Adipose tissue (tissue), 3 donors: ENCODE data around the gene SPINT1. TPM values are rescaled to one million over a fixed set of nuclear protein-coding genes. Genes with fewer than 3 reads are reported as not detected.

Experiments
- H3K27ac ChIP-seq: one replicate; pipeline ENCODE4 v1.5.1; 2013; ENCODE audit warnings: low read depth, low read length
- WGBS, 3 donors: extraction: QIAGEN DNeasy Blood & Tissue Kit; methylation state at CpG; one replicate each; pipeline ENCODE4 v1.1.7; 2013; 5-methylcytosine and 5-hydroxymethylcytosine counted together
- polyA plus RNA-seq, 3 donors: library from polyadenylated mRNA; stranded (reverse); fragments of 200-250 nt; gene quantifications; one replicate each; pipeline ENCODE4 v1.2.3, GENCODE V29; 2013
- donor health status: healthy with polysubstance abuse.
- donor health status: Bipolar disorder and iron deficiency.
- donor health status: healthy.

Gene SPINT1
- polyA plus RNA-seq, 3 donors: 0.67 to 52.2 (median 6.2) TPM

- 54 to 76% (median 60%) methylated on average over 33 of the region's 33 CpGs for WGBS, 3 donors
- no peak overlapping the region for H3K27ac ChIP-seq
These were observed 59.0 kb downstream of the SPINT1 start for GRCh38 chr15:40902605-40903561.

GRCh38 chr15:40904552-40905201 lies 60.8 kb downstream of the SPINT1 start:
- WGBS, 3 donors: 67 to 79% (median 68%) methylated on average over 7 of the region's 7 CpGs
- no peak overlapping the region for H3K27ac ChIP-seq

- WGBS, 3 donors: 2 to 3% (median 3%) methylated on average over 23 to 36 of the region's 36 CpGs
- H3K27ac ChIP-seq: no peak overlapping the region
These were observed 62.5 kb downstream of the SPINT1 start for GRCh38 chr15:40906091-40906990.

- 17 to 37% (median 18%) methylated on average over 19 to 22 of the region's 22 CpGs for WGBS, 3 donors
- H3K27ac ChIP-seq: no peak overlapping the region
These were observed 63.3 kb downstream of the SPINT1 start for GRCh38 chr15:40906991-40907802.

Other genes with a start within 250 kb of the SPINT1 start
- gene KNL1, start 249.8 kb upstream of the SPINT1 start, polyA plus RNA-seq: 1 to 10 TPM in 1 of 3 donors, under 1 TPM in 2; 0.12 to 1.3 (median 0.12) TPM
- 1 to 10 TPM in 1 of 3 donors, under 1 TPM in 2; 0.24 to 1.0 (median 0.31) TPM for gene RAD51, start 148.9 kb upstream of the SPINT1 start, polyA plus RNA-seq
- 10 to 100 TPM; 28.9 to 87.2 (median 41.9) TPM for gene RMDN3, start 88.8 kb upstream of the SPINT1 start, polyA plus RNA-seq
- gene GCHFR, start 80.0 kb upstream of the SPINT1 start, polyA plus RNA-seq: 100 to 1,000 TPM in 1 of 3 donors, 10 to 100 TPM in 2; 17.7 to 125 (median 96.5) TPM
- gene C15orf62, start 74.1 kb upstream of the SPINT1 start, polyA plus RNA-seq: under 1 TPM; 0.17 to 0.67 (median 0.33) TPM
- 10 to 100 TPM; 12.0 to 14.2 (median 13.3) TPM for gene ZFYVE19, start 37.0 kb upstream of the SPINT1 start, polyA plus RNA-seq
- gene DNAJC17, start 36.6 kb upstream of the SPINT1 start, polyA plus RNA-seq: 10 to 100 TPM; 22.4 to 41.5 (median 41.0) TPM
- 1 to 10 TPM in 1 of 3 donors, under 1 TPM in 1, not detected in 1; 0.13 to 1.2 TPM for gene PPP1R14D, start 15.3 kb upstream of the SPINT1 start, polyA plus RNA-seq
- 10 to 100 TPM in 1 of 3 donors, under 1 TPM in 1, not detected in 1; 0.30 to 14.6 TPM for gene RHOV, start 30.2 kb downstream of the SPINT1 start, polyA plus RNA-seq
- gene VPS18, start 50.4 kb downstream of the SPINT1 start, polyA plus RNA-seq: 1 to 10 TPM; 4.0 to 9.6 (median 6.9) TPM
- 10 to 100 TPM in 1 of 3 donors, 1 to 10 TPM in 2; 3.4 to 14.5 (median 7.2) TPM for gene DLL4, start 85.3 kb downstream of the SPINT1 start, polyA plus RNA-seq
- 1 to 10 TPM; 4.8 to 9.4 (median 6.4) TPM for gene CHAC1, start 109.4 kb downstream of the SPINT1 start, polyA plus RNA-seq